ENCODE measurements around the gene TSC22D4.

DNA sequence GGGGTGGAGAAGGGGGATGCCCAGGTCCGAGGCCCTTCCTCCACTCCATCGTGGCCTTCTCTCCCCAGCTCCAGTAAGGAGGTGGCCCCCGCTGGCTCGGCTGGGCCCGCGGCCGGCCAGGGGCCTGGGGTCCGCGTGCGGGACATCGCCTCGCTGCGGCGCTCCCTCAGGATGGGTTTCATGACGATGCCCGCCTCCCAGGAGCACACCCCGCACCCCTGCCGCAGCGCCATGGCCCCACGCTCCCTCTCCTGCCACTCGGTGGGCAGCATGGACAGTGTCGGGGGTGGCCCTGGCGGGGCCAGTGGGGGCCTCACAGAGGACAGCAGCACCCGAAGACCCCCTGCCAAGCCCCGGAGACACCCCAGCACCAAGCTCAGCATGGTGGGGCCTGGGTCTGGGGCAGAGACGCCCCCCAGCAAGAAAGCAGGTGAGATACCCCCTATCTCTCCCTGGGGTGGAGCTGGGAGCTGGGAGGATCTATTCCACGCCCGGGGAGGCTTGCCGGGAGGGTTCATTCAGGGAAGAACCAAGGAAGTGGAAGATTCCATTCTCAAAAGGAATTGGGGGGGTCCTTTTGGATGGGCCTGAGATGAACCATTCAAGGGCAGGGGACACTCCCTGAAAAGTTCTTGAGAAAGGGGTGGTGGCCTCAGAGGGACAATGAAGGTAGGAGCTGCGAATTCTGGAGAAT is 7.9 kb upstream of the TSC22D4 start:
- TF ChIP-seq, protein P1, sequence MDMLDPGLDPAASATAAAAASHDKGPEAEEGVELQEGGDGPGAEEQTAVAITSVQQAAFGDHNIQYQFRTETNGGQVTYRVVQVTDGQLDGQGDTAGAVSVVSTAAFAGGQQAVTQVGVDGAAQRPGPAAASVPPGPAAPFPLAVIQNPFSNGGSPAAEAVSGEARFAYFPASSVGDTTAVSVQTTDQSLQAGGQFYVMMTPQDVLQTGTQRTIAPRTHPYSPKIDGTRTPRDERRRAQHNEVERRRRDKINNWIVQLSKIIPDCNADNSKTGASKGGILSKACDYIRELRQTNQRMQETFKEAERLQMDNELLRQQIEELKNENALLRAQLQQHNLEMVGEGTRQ (IDR thresholded peaks at IDR 0.05), result no peak
- no peak for TF ChIP-seq CHD2 (IDR thresholded peaks at IDR 0.05; ENCODE audit: low read length, partially characterized antibody)
- TF ChIP-seq POLR2AphosphoS2 (conservative IDR thresholded peaks at IDR 0.05; ENCODE audit: low read length), result no peak
- TF ChIP-seq, protein P2, sequence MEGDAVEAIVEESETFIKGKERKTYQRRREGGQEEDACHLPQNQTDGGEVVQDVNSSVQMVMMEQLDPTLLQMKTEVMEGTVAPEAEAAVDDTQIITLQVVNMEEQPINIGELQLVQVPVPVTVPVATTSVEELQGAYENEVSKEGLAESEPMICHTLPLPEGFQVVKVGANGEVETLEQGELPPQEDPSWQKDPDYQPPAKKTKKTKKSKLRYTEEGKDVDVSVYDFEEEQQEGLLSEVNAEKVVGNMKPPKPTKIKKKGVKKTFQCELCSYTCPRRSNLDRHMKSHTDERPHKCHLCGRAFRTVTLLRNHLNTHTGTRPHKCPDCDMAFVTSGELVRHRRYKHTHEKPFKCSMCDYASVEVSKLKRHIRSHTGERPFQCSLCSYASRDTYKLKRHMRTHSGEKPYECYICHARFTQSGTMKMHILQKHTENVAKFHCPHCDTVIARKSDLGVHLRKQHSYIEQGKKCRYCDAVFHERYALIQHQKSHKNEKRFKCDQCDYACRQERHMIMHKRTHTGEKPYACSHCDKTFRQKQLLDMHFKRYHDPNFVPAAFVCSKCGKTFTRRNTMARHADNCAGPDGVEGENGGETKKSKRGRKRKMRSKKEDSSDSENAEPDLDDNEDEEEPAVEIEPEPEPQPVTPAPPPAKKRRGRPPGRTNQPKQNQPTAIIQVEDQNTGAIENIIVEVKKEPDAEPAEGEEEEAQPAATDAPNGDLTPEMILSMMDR (IDR thresholded peaks at IDR 0.05), result no peak
- TF ChIP-seq, protein P3, sequence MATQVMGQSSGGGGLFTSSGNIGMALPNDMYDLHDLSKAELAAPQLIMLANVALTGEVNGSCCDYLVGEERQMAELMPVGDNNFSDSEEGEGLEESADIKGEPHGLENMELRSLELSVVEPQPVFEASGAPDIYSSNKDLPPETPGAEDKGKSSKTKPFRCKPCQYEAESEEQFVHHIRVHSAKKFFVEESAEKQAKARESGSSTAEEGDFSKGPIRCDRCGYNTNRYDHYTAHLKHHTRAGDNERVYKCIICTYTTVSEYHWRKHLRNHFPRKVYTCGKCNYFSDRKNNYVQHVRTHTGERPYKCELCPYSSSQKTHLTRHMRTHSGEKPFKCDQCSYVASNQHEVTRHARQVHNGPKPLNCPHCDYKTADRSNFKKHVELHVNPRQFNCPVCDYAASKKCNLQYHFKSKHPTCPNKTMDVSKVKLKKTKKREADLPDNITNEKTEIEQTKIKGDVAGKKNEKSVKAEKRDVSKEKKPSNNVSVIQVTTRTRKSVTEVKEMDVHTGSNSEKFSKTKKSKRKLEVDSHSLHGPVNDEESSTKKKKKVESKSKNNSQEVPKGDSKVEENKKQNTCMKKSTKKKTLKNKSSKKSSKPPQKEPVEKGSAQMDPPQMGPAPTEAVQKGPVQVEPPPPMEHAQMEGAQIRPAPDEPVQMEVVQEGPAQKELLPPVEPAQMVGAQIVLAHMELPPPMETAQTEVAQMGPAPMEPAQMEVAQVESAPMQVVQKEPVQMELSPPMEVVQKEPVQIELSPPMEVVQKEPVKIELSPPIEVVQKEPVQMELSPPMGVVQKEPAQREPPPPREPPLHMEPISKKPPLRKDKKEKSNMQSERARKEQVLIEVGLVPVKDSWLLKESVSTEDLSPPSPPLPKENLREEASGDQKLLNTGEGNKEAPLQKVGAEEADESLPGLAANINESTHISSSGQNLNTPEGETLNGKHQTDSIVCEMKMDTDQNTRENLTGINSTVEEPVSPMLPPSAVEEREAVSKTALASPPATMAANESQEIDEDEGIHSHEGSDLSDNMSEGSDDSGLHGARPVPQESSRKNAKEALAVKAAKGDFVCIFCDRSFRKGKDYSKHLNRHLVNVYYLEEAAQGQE (IDR thresholded peaks at IDR 0.05), result no peak
- TF ChIP-seq FOXS1 (CRISPR knock-in tag; IDR thresholded peaks at IDR 0.05), result no peak
- TF ChIP-seq POLR2A (IDR thresholded peaks at IDR 0.05; ENCODE audit: low read length), result no peak
- no peak for TF ChIP-seq MYC (IDR thresholded peaks at IDR 0.05; ENCODE audit: borderline replicate concordance, low read length)
- TF ChIP-seq EP300 (IDR thresholded peaks at IDR 0.05), result no peak
- TF ChIP-seq RNF2 (IDR thresholded peaks at IDR 0.05; ENCODE audit: borderline replicate concordance, low read depth), result no peak
- TF ChIP-seq ZNF302 (CRISPR knock-in tag; IDR thresholded peaks at IDR 0.05), result no peak

Data from A549 (cell line).